GM12892 (cell line): ENCODE data around the gene CCL3.

Experiments used
- POLR2A ChIP-seq: IDR thresholded peaks from 2 replicates; pipeline ENCODE4 v1.6.1; 2011; ENCODE audit warnings: low read depth, low read length, control low read depth
- POLR2AphosphoS5 ChIP-seq: IDR thresholded peaks from 2 replicates; pipeline ENCODE4 v1.6.1; 2011; ENCODE audit warnings: low read depth, low read length, control low read depth
- TAF1 ChIP-seq: IDR thresholded peaks from 2 replicates; pipeline ENCODE4 v1.6.1; 2011; ENCODE audit warnings: low read depth, mild to moderate bottlenecking, control low read depth, low read length, borderline replicate concordance

GRCh38 chr17:36094746-36095145, 4.8 kb upstream of the CCL3 start:
- TF ChIP-seq POLR2A = no peak
- no peak for TF ChIP-seq POLR2AphosphoS5
- no peak for TF ChIP-seq TAF1
